Measurements from ENCODE around the gene PROM1.

The PROM1 gene

DNA sequence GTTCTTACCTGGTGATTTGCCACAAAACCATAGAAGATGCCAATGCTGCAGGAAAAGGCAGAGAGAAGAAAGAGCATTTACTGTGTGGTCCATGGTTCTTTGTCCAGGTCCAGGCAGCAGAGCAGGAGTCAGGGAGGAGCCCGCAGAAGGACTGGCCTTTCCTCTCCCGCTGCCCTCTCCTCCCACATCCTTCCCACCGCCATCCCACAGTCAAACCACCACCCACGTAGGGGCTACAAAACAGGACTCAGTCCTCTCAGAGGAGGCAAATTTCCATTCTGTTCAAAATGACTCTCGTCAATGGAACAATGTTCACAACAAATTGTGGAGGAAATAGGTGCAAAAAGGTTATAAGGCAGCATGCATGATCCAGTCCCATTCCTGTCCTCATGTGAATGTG is 58.6 kb downstream of the PROM1 start:
- no peak for TF ChIP-seq FOXM1 (IDR thresholded peaks at IDR 0.05; ENCODE audit: borderline replicate concordance)
- TF ChIP-seq, protein P1, sequence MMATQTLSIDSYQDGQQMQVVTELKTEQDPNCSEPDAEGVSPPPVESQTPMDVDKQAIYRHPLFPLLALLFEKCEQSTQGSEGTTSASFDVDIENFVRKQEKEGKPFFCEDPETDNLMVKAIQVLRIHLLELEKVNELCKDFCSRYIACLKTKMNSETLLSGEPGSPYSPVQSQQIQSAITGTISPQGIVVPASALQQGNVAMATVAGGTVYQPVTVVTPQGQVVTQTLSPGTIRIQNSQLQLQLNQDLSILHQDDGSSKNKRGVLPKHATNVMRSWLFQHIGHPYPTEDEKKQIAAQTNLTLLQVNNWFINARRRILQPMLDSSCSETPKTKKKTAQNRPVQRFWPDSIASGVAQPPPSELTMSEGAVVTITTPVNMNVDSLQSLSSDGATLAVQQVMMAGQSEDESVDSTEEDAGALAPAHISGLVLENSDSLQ (IDR thresholded peaks at IDR 0.05): no peak
- no peak for TF ChIP-seq ZNF384 (IDR thresholded peaks at IDR 0.05)
- no peak for TF ChIP-seq HDGF (IDR thresholded peaks at IDR 0.05; ENCODE audit: borderline replicate concordance)
- no peak for DNase-seq (ENCODE audit: extremely low spot score)
- ChIA-PET POLR2A (no interaction called here), CTCF (interaction anchor here (0.6 kb wide), 1 partner anchor 22 kb away, joined by 3 read pairs; no protein-coding TSS in a partner anchor)

DNA sequence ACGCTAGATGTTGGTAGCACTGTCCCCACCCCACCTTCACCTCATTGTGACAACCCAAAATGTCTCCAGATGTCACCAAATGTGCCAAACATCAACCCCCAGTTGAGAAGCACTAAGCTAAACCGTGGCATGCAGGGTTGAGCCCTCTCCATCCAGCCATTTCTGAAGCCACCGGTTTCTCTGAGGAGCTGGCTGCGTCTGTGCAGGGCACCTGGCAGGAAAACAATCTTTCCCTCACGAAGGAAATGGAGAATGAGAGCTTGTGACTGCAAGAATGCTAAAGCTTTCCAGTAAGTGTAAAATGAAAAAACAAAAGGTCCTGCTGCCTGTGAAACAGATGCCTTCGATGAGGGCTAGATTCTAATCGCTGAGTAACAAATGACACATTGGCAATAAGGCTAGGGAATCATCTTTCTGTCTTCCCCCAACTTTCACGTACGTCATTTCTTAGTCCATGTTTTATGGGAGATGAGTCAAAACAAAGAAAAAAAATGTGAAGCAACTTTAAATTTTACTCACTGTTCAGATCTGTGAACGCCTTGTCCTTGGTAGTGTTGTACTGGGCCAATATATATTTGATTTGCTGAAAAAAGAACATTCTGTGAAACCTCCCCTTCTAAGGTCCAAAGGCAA is 59.9 kb downstream of the PROM1 start:
- ChIA-PET POLR2A (no interaction called here), CTCF (no interaction called here)
- TF ChIP-seq ZNF384 (IDR thresholded peaks at IDR 0.05) (no peak), ELF4 (IDR thresholded peaks at IDR 0.05) (no peak), HDGF (IDR thresholded peaks at IDR 0.05; ENCODE audit: borderline replicate concordance) (no peak), CTBP1 (IDR thresholded peaks at IDR 0.05; ENCODE audit: borderline replicate concordance) (no peak), SP1 (IDR thresholded peaks at IDR 0.05) (no peak), FOXK2 (IDR thresholded peaks at IDR 0.05) (no peak), FOXM1 (IDR thresholded peaks at IDR 0.05; ENCODE audit: borderline replicate concordance) (no peak), LEF1 (IDR thresholded peaks at IDR 0.05; ENCODE audit: borderline replicate concordance) (no peak), TARDBP (IDR thresholded peaks at IDR 0.05) (no peak), NFRKB (IDR thresholded peaks at IDR 0.05) (no peak), L3MBTL2 (conservative IDR thresholded peaks at IDR 0.05) (no peak), BHLHE40 (IDR thresholded peaks at IDR 0.05; ENCODE audit: borderline replicate concordance) (no peak), FOXA1 (IDR thresholded peaks at IDR 0.05) (no peak), ARNT (IDR thresholded peaks at IDR 0.05) (no peak), SUZ12 (IDR thresholded peaks at IDR 0.05) (no peak)
- TF ChIP-seq, protein P1 (IDR thresholded peaks at IDR 0.05): no peak
- no peak for DNase-seq (ENCODE audit: extremely low spot score)

DNA sequence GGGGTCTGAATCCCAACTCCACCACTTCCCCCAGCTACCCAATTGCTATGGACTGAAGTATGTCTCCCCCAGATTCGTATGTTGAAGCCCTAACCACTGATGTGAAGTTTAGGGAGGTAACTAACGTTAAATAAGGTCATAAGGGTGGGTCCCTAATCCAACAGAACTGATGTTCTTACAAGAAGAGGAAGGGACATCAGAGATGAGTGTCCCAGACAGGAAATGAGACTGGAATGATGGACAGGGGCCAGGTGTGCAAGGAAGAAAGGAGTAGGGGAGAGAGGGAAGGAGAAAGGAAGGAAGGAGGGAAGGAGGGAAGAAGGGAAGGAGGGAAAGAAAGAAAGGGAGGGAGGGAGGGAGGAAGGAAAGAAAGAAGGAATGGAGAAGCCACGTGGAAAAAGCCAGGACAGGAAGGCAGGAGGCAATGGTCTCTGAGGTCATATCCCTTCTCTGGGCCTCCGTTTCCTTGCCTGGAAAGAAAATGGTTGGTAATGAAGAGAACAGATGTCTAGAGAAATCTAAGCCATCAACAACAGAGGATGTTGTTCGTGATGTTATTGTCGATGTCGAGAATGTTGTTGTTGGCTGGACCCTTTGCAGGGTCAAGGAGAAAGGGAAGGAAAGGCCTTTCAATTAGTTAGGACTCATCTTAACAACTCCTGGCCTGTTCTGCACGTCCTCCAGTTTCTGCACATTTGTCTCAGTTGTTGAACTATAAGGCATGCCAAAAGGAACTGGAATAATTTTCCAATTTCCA is 61.8 kb downstream of the PROM1 start:
- ChIA-PET POLR2A (no interaction called here), CTCF (interaction anchor here (0.5 kb wide), 1 partner anchor 177 kb away, joined by 5 read pairs; no protein-coding TSS in a partner anchor)
- DNase-seq (ENCODE audit: extremely low spot score): no peak
- TF ChIP-seq SP1 (IDR thresholded peaks at IDR 0.05): no peak
- TF ChIP-seq ELF4 (IDR thresholded peaks at IDR 0.05): no peak
- TF ChIP-seq TARDBP (IDR thresholded peaks at IDR 0.05): no peak
- no peak for TF ChIP-seq NFRKB (IDR thresholded peaks at IDR 0.05)
- no peak for TF ChIP-seq SUZ12 (IDR thresholded peaks at IDR 0.05)
- no peak for TF ChIP-seq FOXM1 (IDR thresholded peaks at IDR 0.05; ENCODE audit: borderline replicate concordance)
- TF ChIP-seq FOXK2 (IDR thresholded peaks at IDR 0.05): no peak

GRCh38 chr4:16019649-16020048 is 64.2 kb downstream of the PROM1 start:
- ChIA-PET CTCF (no interaction called here), POLR2A (no interaction called here)
- no peak for DNase-seq (ENCODE audit: extremely low spot score)
- TF ChIP-seq L3MBTL2 (conservative IDR thresholded peaks at IDR 0.05) (no peak), LEF1 (IDR thresholded peaks at IDR 0.05; ENCODE audit: borderline replicate concordance) (no peak)

- TF ChIP-seq ARNT (IDR thresholded peaks at IDR 0.05) (no peak), ELF4 (IDR thresholded peaks at IDR 0.05) (no peak), SP1 (IDR thresholded peaks at IDR 0.05) (no peak), TARDBP (IDR thresholded peaks at IDR 0.05) (no peak), FOXM1 (IDR thresholded peaks at IDR 0.05; ENCODE audit: borderline replicate concordance) (no peak)
- TF ChIP-seq, protein P1 (IDR thresholded peaks at IDR 0.05): no peak
- DNase-seq (ENCODE audit: extremely low spot score): no peak
- ChIA-PET CTCF (no interaction called here), POLR2A (no interaction called here)
Measured at GRCh38 chr4:16018841-16019240, 65.0 kb downstream of the PROM1 start.

- no peak for TF ChIP-seq LEF1 (IDR thresholded peaks at IDR 0.05; ENCODE audit: borderline replicate concordance)
- TF ChIP-seq FOXM1 (IDR thresholded peaks at IDR 0.05; ENCODE audit: borderline replicate concordance): no peak
- no peak for TF ChIP-seq FOXK2 (IDR thresholded peaks at IDR 0.05)
- no peak for TF ChIP-seq ARNT (IDR thresholded peaks at IDR 0.05)
- TF ChIP-seq HDGF (IDR thresholded peaks at IDR 0.05; ENCODE audit: borderline replicate concordance): no peak
- no peak for TF ChIP-seq TARDBP (IDR thresholded peaks at IDR 0.05)
- TF ChIP-seq FOXA1 (IDR thresholded peaks at IDR 0.05): no peak
- TF ChIP-seq ELF4 (IDR thresholded peaks at IDR 0.05): no peak
- no peak for TF ChIP-seq ZNF384 (IDR thresholded peaks at IDR 0.05)
- DNase-seq (ENCODE audit: extremely low spot score): no peak
- ChIA-PET POLR2A (no interaction called here), CTCF (no interaction called here)
Measured at GRCh38 chr4:16018061-16018676, 65.7 kb downstream of the PROM1 start.
